ENCODE measurements around the gene STOX1.

- TF ChIP-seq TAF1 (IDR thresholded peaks at IDR 0.05; ENCODE audit: low read depth): no peak
- no peak for TF ChIP-seq EP300 (conservative IDR thresholded peaks at IDR 0.05; ENCODE audit: poor library complexity, severe bottlenecking)
- TF ChIP-seq CTCF (IDR thresholded peaks at IDR 0.05; ENCODE audit: poor library complexity, severe bottlenecking): no peak
- TF ChIP-seq POLR2AphosphoS5 (IDR thresholded peaks at IDR 0.05): no peak
- no peak for TF ChIP-seq EZH2 (IDR thresholded peaks at IDR 0.05; ENCODE audit: borderline replicate concordance, insufficient read depth, low read length, poor library complexity, severe bottlenecking)
- no peak for TF ChIP-seq REST (IDR thresholded peaks at IDR 0.05; ENCODE audit: borderline replicate concordance)
- no peak for TF ChIP-seq RAD21 (conservative IDR thresholded peaks at IDR 0.05)
- no peak for TF ChIP-seq MXI1 (conservative IDR thresholded peaks at IDR 0.05; ENCODE audit: poor library complexity, severe bottlenecking)
- TF ChIP-seq SMC3 (conservative IDR thresholded peaks at IDR 0.05; ENCODE audit: poor library complexity): no peak
Measured at GRCh38 chr10:68861253-68861652, 33.9 kb downstream of the STOX1 start.

Data from neural cell (in vitro differentiated cells).